ENCODE results near the gene OR9G4. TPM values are rescaled to one million over a fixed set of nuclear protein-coding genes. Genes with fewer than 3 reads are reported as not detected.

OR9G4 gene
- total RNA-seq = not detected

GRCh38 chr11:56748597-56748996 lies at the start of gene OR9G4:
TSS of gene OR9G4 (minus strand) at chr11:56748697. CDS start at chr11:56743766, 4,931 bp downstream.
- no peak within 1 kb of the TSS for H3K27ac ChIP-seq

GRCh38 chr11:56783448-56784041 lies 35.0 kb upstream of the OR9G4 start:
- no peaks in the 10 kb centered on the region for H3K4me1 ChIP-seq
- no peaks in the 10 kb centered on the region for H3K27me3 ChIP-seq
- no peak overlapping the region for H3K27ac ChIP-seq
- DNase-seq (ENCODE audit: low spot score in 2 of 2) = no peak
- intact Hi-C loops (cut with DNase I) = loop anchor here (2.0 kb wide), 1 partner anchor 159 kb away; no protein-coding TSS in a partner anchor
- no peaks in the 10 kb centered on the region for H3K36me3 ChIP-seq
- peak in 2 of 3 experiments; percentile 44 to 53 for TF ChIP-seq CTCF (IDR thresholded peaks at IDR 0.05)
- peak overlapping the region; percentile 24 to 33 for H3K4me3 ChIP-seq
- no peaks in the 10 kb centered on the region for H3K9me3 ChIP-seq

More at GRCh38 chr11:56748597-56748996, at the start of gene OR9G4:
- Histone ChIP-seq H3K4me1 (no peaks in the 10 kb centered on the region), H3K4me3 (no peak within 1 kb of the TSS), H3K9me3 (no peaks in the 10 kb centered on the region), H3K27me3 (no peaks in the 10 kb centered on the region), H3K36me3 (no peaks in the 10 kb centered on the region)
- DNase-seq (ENCODE audit: low spot score in 2 of 2) = no peak
- intact Hi-C loops (cut with DNase I) = no loop called here
- TF ChIP-seq CTCF (IDR thresholded peaks at IDR 0.05) = no peak

- TF ChIP-seq CTCF (IDR thresholded peaks at IDR 0.05) = no peak
Measured at GRCh38 chr11:56782167-56782847, 33.8 kb upstream of the OR9G4 start.

GRCh38 chr11:56776809-56777208 lies 28.3 kb upstream of the OR9G4 start:
- no peak for TF ChIP-seq CTCF (IDR thresholded peaks at IDR 0.05)
- Histone ChIP-seq H3K27ac (no peak overlapping the region), H3K36me3 (no peaks in the 10 kb centered on the region), H3K27me3 (no peaks in the 10 kb centered on the region), H3K4me1 (no peaks in the 10 kb centered on the region), H3K4me3 (no peak overlapping the region), H3K9me3 (no peaks in the 10 kb centered on the region)
- DNase-seq (ENCODE audit: low spot score in 2 of 2) = no peak
- intact Hi-C loops (cut with DNase I) = no loop called here

More at GRCh38 chr11:56782167-56782847, 33.8 kb upstream of the OR9G4 start:
- no peaks in the 10 kb centered on the region for H3K9me3 ChIP-seq
- H3K27me3 ChIP-seq = no peaks in the 10 kb centered on the region
- no peaks in the 10 kb centered on the region for H3K4me1 ChIP-seq
- H3K36me3 ChIP-seq = no peaks in the 10 kb centered on the region
- intact Hi-C loops (cut with DNase I) = loop anchor here (2.0 kb wide), 1 partner anchor 158 kb away; no protein-coding TSS in a partner anchor
- no peak overlapping the region for H3K4me3 ChIP-seq
- no peak for DNase-seq (ENCODE audit: low spot score in 2 of 2)
- no peak overlapping the region for H3K27ac ChIP-seq

GRCh38 chr11:56764976-56765375 lies 16.5 kb upstream of the OR9G4 start:
- Histone ChIP-seq H3K27me3 (no peaks in the 10 kb centered on the region), H3K36me3 (no peaks in the 10 kb centered on the region), H3K4me1 (no peaks in the 10 kb centered on the region), H3K4me3 (no peak overlapping the region), H3K9me3 (no peaks in the 10 kb centered on the region), H3K27ac (no peak overlapping the region)
- intact Hi-C loops (cut with DNase I) = no loop called here
- DNase-seq (ENCODE audit: low spot score in 2 of 2) = no peak
- TF ChIP-seq CTCF (IDR thresholded peaks at IDR 0.05) = no peak

Data from ascending aorta (tissue), 2 donors.